Measurements from ENCODE around the gene SLC38A9.

- TF ChIP-seq RFX5 (IDR thresholded peaks at IDR 0.05; ENCODE audit: borderline replicate concordance, low read depth, low read length) (no peak), NRF1 (IDR thresholded peaks at IDR 0.05; ENCODE audit: low read depth, low read length) (no peak), EZH2 (IDR thresholded peaks at IDR 0.05; ENCODE audit: low read depth, low read length, severe bottlenecking) (no peak), CTCF (IDR thresholded peaks at IDR 0.05; ENCODE audit: control extremely low read depth in 1 of 3, insufficient read depth in 1 of 3, low read depth in 1 of 3, low read length in 3 of 3) (no peak), MAFK (IDR thresholded peaks at IDR 0.05; ENCODE audit: low read depth, low read length) (no peak)
These were observed 30.8 kb downstream of the SLC38A9 start for GRCh38 chr5:55681301-55681700.

Data from H1 (cell line).